ENCODE measurements around the gene FYCO1.

DNA sequence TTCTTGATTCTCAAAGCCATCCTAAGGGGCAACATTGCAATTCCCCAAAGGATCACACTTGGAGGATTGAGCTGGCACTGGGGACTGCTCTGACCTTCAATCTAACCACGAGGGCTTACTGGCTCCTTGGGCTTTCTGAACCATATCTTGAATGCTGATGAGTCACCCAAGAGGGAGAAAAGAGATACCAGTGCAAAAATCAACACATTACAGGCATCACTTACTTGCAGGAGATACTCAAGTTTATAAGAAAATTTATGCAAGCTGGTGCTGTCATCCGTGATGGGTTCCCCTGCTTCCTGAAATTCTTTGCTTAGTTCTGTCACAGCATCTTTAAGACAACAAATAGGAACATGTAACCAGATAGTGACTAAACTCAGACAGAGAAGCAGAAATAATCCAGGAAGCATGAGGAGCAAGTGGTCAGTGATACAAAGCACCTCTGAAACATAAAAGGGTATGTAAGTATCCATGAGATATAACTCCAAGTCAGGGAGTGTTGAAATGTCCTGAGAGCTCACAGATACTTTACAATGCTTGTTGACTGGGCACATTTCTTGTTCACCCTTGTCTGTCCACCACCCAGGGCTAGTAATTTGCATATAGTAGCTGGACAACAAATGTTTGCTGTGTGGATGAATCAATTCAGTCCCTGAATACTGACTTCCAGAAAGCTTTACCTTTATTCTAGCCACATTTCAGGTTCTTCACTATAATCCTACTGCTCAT lies 14.1 kb downstream of the FYCO1 start:
- TF ChIP-seq POLR2AphosphoS5 (IDR thresholded peaks at IDR 0.05; ENCODE audit: borderline replicate concordance, low read depth, low read length), result no peak
- no peak for TF ChIP-seq EZH2 (IDR thresholded peaks at IDR 0.05)

Measured in SK-N-MC (cell line).